Measurements from ENCODE around the gene KRTDAP. TPM values are rescaled to one million over a fixed set of nuclear protein-coding genes. Genes with fewer than 3 reads are reported as not detected.
A peak's percentile ranks its signal among the peaks of the same experiment; 100 is the strongest.

KRTDAP gene
- total RNA-seq, 2 donors from 2014 or later: not detected

DNA sequence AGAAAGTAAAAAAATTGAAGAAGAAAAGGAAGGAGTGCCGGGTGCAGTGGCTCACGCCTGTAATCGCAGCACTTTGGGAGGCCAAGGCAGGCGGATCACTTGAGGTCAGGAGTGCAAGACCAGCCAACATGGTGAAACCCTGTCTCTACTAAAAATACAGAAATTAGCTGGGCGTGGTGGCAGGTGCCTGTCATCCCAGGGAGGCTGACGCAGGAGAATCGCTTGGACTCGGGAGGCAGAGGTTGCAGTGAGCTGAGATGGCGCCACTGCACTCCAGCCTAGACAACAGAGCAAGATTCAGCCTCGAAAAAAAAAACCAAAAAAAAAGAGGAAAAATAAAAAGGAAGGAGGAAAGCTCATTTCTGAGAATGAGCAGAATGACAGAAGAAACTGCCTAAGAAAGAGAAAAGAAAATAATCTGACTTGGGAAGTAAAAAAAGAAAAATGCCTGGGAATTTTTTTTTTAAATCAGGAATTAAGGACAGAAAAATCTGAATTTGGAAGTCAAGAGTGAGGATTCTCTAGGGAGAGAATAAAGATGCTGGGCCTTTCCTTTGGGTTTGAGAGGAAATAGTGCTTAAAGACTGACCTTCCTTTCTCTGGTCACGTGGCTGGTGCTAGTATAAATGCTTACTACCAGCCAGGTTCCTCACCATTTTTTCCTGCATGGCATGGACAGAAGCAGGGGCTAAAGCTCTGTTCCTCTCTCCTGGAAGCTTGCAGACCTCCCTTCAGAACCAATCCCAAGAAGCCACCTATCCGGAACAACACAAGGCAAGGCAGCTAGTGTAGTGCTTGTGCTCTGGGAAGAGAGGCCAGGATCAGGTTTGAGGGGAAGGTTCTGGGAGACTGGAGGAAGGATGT is 42.4 kb downstream of the KRTDAP start, which contains the start of gene FFAR2:
FFAR2 (plus strand) TSS at position 652 of the 864 bp plus-strand sequence. CDS start 1,458 bp downstream, outside the sequence.
- no peak for DNase-seq
- H3K9me3 ChIP-seq: no peaks in the 10 kb centered on the region
- H3K9ac ChIP-seq (ENCODE audit: low read depth in 2 of 2, low read length in 2 of 2): peak within 1 kb of the TSS in 1 of 2 donors; percentile 50
- peak within 1 kb of the TSS; percentile 29 for H3K27ac ChIP-seq
- no peak within 1 kb of the TSS for H3K4me3 ChIP-seq
- intact Hi-C loops (cut with DNase I): no loop called here
- H3K4me1 ChIP-seq: no peaks in the 10 kb centered on the region
- TF ChIP-seq CTCF (IDR thresholded peaks at IDR 0.05): no peak
- H3K36me3 ChIP-seq: no peaks in the 10 kb centered on the region
- H3K27me3 ChIP-seq: peaks cover 3% of the 10 kb centered on the region

DNA sequence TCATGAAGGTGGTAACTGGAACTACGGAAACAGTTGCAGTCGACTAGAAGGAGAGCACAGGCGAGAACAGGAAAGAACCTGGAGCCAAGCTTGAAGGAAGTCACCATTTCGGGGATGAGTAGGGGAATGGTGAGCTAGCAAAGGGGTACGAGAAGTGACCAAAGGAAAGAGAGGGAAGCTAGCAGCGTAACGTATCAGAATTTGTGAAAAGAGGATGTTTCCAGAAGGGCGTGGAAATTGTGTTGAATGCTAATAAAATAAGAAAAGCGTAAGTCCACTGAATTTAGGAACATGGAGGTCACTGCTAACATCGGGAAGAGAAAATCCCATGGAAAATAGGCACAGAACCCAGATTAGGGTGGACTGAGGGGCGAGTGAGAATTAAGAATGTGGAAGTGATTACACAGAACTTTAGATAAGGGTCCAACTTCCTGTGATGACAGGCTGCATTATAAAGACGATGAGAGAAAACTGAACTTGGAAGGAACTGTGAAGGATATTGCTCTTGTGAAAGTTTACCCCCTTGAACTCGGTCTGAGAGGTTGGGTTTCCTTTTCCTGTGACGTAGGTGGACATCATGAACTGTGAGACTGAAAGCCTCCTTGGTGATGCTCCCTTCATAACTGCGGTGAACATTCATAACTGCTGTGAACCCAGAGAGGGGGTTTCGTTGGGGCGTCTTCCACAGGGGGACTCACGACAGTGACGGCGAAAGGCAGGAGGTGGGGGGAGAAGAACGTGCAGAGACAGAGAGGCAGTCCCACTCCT is 44.3 kb downstream of the KRTDAP start:
- no peak overlapping the region for H3K9ac ChIP-seq (ENCODE audit: low read depth in 2 of 2, low read length in 2 of 2)
- peaks cover 3% of the 10 kb centered on the region for H3K27me3 ChIP-seq
- no peaks in the 10 kb centered on the region for H3K4me1 ChIP-seq
- no peak overlapping the region for H3K4me3 ChIP-seq
- DNase-seq: no peak
- no peaks in the 10 kb centered on the region for H3K36me3 ChIP-seq
- no peak overlapping the region for H3K27ac ChIP-seq
- no peaks in the 10 kb centered on the region for H3K9me3 ChIP-seq
- no peak for TF ChIP-seq CTCF (IDR thresholded peaks at IDR 0.05)
- intact Hi-C loops (cut with DNase I): no loop called here

- Histone ChIP-seq H3K27me3 (no peaks in the 10 kb centered on the region), H3K4me1 (no peaks in the 10 kb centered on the region), H3K36me3 (no peaks in the 10 kb centered on the region), H3K4me3 (no peak overlapping the region), H3K9ac (ENCODE audit: low read depth in 2 of 2, low read length in 2 of 2) (no peak overlapping the region), H3K9me3 (no peaks in the 10 kb centered on the region), H3K27ac (no peak overlapping the region)
- TF ChIP-seq CTCF (IDR thresholded peaks at IDR 0.05): no peak
- no peak for DNase-seq
- intact Hi-C loops (cut with DNase I): no loop called here
Observed at GRCh38 chr19:35444735-35445134, 45.5 kb downstream of the KRTDAP start.

- Histone ChIP-seq H3K27ac (no peak overlapping the region), H3K9me3 (no peaks in the 10 kb centered on the region), H3K4me3 (no peak overlapping the region), H3K36me3 (no peaks in the 10 kb centered on the region), H3K4me1 (peaks cover 2% of the 10 kb centered on the region), H3K27me3 (no peaks in the 10 kb centered on the region), H3K9ac (ENCODE audit: low read depth in 2 of 2, low read length in 2 of 2) (no peak overlapping the region)
- DNase-seq: no peak
- intact Hi-C loops (cut with DNase I): no loop called here
- TF ChIP-seq CTCF (IDR thresholded peaks at IDR 0.05): no peak
Observed at GRCh38 chr19:35442091-35442490, 48.2 kb downstream of the KRTDAP start.

GRCh38 chr19:35439921-35440320 is 50.3 kb downstream of the KRTDAP start:
- TF ChIP-seq CTCF (IDR thresholded peaks at IDR 0.05): no peak
- no peaks in the 10 kb centered on the region for H3K9me3 ChIP-seq
- no peak overlapping the region for H3K27ac ChIP-seq
- no peak overlapping the region for H3K9ac ChIP-seq (ENCODE audit: low read depth in 2 of 2, low read length in 2 of 2)
- H3K27me3 ChIP-seq: no peaks in the 10 kb centered on the region
- H3K4me3 ChIP-seq: no peak overlapping the region
- no peak for DNase-seq
- H3K4me1 ChIP-seq: peaks cover 14% of the 10 kb centered on the region
- no peaks in the 10 kb centered on the region for H3K36me3 ChIP-seq
- intact Hi-C loops (cut with DNase I): no loop called here

Measured in colonic mucosa (tissue), 4 donors.